ENCODE measurements around the gene CHRNE.

- TF ChIP-seq CTCF (conservative IDR thresholded peaks at IDR 0.05; ENCODE audit: low read depth, low read length) (no peak), CHD1 (IDR thresholded peaks at IDR 0.05; ENCODE audit: low read depth, low read length) (no peak), POLR2A (IDR thresholded peaks at IDR 0.05; ENCODE audit: low read depth, low read length) (no peak), FOS (IDR thresholded peaks at IDR 0.05; ENCODE audit: low read depth, low read length) (no peak), MXI1 (IDR thresholded peaks at IDR 0.05; ENCODE audit: borderline replicate concordance, low read depth, low read length) (no peak)
Measured at GRCh38 chr17:4886830-4887229, 16.1 kb downstream of the CHRNE start.
